GM12875 (cell line): Measurements from ENCODE around the gene ZCCHC3.
A peak's percentile ranks its signal among the peaks of the same experiment; 100 is the strongest.

ENCODE experiments used
- H3K4me3 ChIP-seq: one replicate; pipeline ENCODE4 v1.5.1; 2011; ENCODE audit warnings: low read depth, low read length, control low read depth
- CTCF ChIP-seq: IDR thresholded peaks from 2 replicates; pipeline ENCODE4 v1.5.1; 2011; ENCODE audit warnings: low read depth, mild to moderate bottlenecking, control low read depth, inconsistent platforms, low read length, moderate library complexity, borderline replicate concordance; ENCODE audit not compliant: insufficient read depth

Gene ZCCHC3

DNA sequence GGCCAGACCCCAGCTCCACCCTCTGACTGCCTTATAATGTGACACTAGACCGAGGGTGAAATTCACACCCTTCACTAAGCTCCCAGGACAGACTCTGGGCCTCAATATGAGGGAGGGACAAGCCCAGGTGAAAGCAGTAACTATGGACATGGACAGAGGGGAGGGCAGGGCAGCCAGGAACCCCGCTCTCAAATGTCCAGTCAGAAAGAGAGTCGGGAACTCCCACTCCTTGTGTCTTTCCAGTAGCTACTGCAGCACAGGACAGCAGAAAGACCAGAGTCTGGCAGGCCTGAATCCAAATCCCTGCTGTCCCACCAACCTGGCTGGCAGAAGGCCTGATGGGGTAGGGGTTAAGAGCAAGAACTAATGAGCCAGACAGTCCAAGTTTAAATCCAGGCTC, 13.2 kb upstream of the ZCCHC3 start:
- no peak for TF ChIP-seq CTCF
- H3K4me3 ChIP-seq: no peak overlapping the region

DNA sequence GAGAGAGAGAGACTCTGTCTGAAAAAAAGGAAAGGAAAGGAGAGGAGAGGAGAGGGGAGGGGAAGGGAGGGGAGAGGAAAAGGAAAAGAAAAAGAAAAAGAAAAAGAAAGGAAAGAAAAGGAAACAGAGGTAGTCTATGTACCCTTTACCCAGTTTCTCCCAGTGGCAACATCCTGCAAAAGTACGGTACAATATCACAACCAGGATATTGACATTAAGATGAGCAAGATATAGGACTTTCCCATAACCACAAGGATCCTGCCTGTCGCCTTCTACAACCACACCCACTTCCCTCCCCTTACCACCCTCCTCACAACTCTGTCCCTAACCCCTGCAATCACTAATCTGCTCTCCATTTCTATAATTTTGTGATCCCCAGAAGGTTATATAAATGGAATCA, 10.9 kb upstream of the ZCCHC3 start:
- TF ChIP-seq CTCF: no peak
- no peak overlapping the region for H3K4me3 ChIP-seq

- TF ChIP-seq CTCF: no peak
- H3K4me3 ChIP-seq: no peak overlapping the region
Observed at GRCh38 chr20:288956-289692, 8.2 kb upstream of the ZCCHC3 start.

DNA sequence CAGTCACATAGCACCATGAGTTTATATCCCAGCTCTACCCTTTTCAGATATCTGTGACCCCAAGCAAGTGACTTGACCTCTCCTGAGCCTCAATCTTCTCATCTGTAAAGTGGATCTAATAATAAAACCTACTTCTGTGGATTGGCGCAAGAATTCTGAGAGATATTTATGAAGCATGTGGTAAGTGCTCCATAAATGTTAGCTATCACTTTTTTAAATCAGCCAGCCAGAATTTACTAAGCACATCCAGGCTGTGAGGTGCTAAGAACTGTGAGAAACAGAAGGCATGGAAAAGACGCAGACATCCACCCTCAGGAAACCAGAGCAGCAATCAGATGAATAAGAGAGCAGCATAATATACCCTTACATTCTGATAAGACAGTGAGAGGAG, 7.7 kb upstream of the ZCCHC3 start:
- H3K4me3 ChIP-seq: peak overlapping the region; percentile 57
- no peak for TF ChIP-seq CTCF

DNA sequence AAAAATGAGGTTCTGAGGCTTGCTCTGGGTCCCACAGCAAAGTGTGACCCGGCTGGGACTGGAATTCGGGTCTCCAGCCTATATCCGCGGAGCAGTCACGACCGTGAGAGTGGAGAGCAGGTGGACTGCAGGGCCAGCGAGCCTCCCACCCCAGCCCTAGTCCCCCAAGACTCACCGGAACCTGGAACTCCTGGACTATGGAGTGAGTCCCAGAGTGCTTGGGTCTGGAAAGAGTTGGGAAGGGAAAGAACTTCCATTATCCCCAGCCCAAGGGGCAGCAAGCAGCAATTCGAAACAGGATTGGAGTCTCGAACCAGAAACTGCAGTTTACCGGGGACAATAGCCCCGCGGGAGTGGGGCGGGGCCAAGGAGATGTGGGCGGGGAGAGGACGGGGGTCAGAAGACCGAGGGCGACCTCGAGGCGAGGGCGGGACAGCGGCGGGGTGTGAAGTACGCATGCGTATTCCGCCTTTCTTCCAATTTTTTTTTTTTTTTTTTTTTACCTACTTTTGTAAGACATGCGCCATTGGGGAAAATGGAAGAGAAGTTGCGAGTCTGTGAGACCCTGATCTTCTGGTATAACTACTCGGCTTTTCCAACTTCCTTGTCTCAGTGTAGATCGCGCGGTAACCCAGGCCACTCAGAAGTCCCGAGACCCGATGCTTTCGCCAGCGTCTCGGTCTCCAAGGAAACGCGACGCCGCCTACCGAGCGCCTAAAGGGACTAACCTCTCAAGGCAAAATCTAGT, 7.1 kb upstream of the ZCCHC3 start, which contains the start of gene C20orf96:
Gene C20orf96, minus strand, starts transcription at position 667 of the 748 bp plus-strand sequence. Its CDS starts 140 bp downstream, at position 527.
- peak within 1 kb of the TSS; percentile 57 for H3K4me3 ChIP-seq
- peak; percentile 40; the same call in 1 of the 2 replicates for TF ChIP-seq CTCF

GRCh38 chr20:294602-295001, 2.8 kb upstream of the ZCCHC3 start:
- no peak for TF ChIP-seq CTCF
- H3K4me3 ChIP-seq: no peak overlapping the region
